ENCODE data around the gene AMN. TPM values are rescaled to one million over a fixed set of nuclear protein-coding genes. Genes with fewer than 3 reads are reported as not detected.

The AMN gene
- total and polyA plus RNA-seq, 9 donors: 0.10 to 4.6 (median 0.59) TPM; not detected in 1

DNA sequence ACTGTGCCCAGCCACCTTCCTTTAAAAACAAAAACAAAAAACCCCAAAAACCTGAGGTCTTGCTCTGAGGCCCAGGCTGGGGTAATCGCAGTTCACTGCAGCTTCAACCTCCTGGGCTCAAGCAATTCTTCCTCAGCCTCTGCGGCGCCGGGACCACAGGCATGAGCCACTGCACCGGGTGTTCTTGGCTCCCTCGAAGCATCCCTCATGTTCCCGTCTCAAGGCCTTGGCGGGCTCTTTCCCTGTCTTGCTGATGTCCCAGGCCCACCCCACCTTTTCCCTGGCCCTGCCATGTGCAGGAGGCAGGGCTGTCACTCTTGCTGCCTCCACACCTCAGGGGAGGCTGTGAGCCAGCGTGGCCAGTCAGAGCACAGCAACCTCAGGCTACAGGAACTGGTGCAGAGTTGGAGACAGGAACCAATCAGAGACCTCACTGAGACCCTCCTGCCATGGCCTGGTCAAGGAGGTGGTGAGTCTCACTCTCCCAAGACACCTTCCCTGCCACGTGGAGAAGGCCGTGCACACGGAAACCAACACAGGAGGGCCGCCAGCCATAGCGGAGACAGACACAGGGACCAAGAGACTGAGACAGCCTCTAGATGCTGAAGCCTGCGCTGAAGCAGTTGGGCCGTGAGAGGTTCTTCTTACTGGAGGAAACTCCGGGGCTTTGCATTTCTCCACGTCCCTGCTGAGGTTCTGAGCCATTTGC, 6.0 kb upstream of the AMN start:
- WGBS, 3 donors: 56 to 75% (median 59%) methylated on average over 18 of the region's 18 CpGs
- H3K9me3 ChIP-seq: no peaks in the 10 kb centered on the region
- intact Hi-C loops (cut with DNase I): loop anchor here in 2 of 4 donors (5.0 to 10.0 kb wide), 2 partner anchors 219 to 222 kb away; no protein-coding TSS in a partner anchor
- H3K4me3 ChIP-seq: no peak overlapping the region
- no peak overlapping the region for H3K27ac ChIP-seq
- no peaks in the 10 kb centered on the region for H3K36me3 ChIP-seq
- TF ChIP-seq EP300 (IDR thresholded peaks at IDR 0.05) (no peak), POLR2A (IDR thresholded peaks at IDR 0.05) (no peak)
- TF ChIP-seq, protein P1, sequence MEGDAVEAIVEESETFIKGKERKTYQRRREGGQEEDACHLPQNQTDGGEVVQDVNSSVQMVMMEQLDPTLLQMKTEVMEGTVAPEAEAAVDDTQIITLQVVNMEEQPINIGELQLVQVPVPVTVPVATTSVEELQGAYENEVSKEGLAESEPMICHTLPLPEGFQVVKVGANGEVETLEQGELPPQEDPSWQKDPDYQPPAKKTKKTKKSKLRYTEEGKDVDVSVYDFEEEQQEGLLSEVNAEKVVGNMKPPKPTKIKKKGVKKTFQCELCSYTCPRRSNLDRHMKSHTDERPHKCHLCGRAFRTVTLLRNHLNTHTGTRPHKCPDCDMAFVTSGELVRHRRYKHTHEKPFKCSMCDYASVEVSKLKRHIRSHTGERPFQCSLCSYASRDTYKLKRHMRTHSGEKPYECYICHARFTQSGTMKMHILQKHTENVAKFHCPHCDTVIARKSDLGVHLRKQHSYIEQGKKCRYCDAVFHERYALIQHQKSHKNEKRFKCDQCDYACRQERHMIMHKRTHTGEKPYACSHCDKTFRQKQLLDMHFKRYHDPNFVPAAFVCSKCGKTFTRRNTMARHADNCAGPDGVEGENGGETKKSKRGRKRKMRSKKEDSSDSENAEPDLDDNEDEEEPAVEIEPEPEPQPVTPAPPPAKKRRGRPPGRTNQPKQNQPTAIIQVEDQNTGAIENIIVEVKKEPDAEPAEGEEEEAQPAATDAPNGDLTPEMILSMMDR (IDR thresholded peaks at IDR 0.05): no peak
- H3K27me3 ChIP-seq: no peaks in the 10 kb centered on the region
- no peak for DNase-seq
- no peaks in the 10 kb centered on the region for H3K4me1 ChIP-seq (ENCODE audit: insufficient read depth)

DNA sequence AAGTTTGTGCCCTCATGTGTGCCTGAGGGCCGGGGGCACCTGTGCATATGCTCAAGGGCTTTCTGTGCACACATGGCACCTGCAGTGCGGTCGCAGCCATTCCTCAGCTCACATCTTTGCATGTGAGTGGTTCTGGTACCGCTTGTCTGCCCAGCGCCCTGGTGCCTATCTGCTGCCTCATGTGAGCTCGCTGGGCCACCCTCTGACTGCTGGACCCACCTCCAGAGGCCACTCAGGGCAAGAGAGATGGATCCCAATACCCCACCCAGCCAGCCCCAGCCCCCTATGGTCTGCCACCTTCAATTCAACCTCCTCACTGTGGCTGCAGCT, 5.4 kb upstream of the AMN start:
- Histone ChIP-seq H3K4me3 (no peak overlapping the region), H3K27me3 (no peaks in the 10 kb centered on the region), H3K9me3 (no peaks in the 10 kb centered on the region), H3K36me3 (no peaks in the 10 kb centered on the region), H3K27ac (no peak overlapping the region), H3K4me1 (ENCODE audit: insufficient read depth) (no peaks in the 10 kb centered on the region)
- WGBS, 3 donors: 90 to 97% (median 91%) methylated on average over 6 of the region's 6 CpGs
- no peak for DNase-seq
- intact Hi-C loops (cut with DNase I): loop anchor here in 2 of 4 donors (5.0 to 10.0 kb wide), 2 partner anchors 220 to 222 kb away; no protein-coding TSS in a partner anchor
- TF ChIP-seq EP300 (IDR thresholded peaks at IDR 0.05) (no peak), POLR2A (IDR thresholded peaks at IDR 0.05) (no peak)
- TF ChIP-seq, protein P1 (IDR thresholded peaks at IDR 0.05): no peak

DNA sequence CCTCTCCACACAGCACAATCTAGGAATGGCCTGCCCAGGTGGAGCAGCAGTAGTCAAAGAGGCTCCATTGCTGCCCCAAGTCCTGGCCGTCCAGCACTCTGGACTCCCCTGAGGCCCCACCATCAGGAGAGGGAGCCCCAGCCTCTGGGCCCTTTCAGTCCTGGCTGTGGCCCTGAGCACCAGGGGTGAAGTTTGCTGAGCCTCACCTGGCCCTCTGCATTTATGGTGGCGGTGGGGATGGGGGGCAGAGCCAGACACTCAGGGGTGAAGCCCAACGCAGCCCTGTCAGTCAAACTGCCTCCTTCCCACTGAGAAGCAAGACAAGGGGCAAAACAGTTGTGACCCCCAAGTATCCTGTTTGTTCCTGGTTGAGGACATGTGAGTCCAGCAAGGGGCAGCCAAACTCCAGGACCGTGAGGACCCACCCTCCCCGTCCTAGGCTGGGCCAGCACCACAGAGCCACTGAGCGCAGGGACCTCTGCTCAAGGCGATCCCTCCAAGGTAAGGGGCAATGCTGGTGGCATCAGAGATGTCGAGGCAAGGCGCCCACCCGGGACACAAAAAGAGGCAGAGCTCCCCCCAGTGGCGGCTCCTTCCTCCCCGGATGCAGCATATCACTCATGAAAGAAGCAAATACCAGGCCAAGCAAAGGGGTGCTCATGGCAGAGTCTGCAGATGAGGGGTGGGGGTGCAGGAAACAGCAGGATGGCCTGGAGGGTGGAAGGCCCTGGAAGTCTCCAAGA, 4.8 kb upstream of the AMN start:
- Histone ChIP-seq H3K36me3 (no peaks in the 10 kb centered on the region), H3K27ac (no peak overlapping the region), H3K4me1 (ENCODE audit: insufficient read depth) (no peaks in the 10 kb centered on the region), H3K9me3 (no peaks in the 10 kb centered on the region), H3K4me3 (no peak overlapping the region), H3K27me3 (no peaks in the 10 kb centered on the region)
- peak in 2 of 5 donors; percentile 52 to 73 for DNase-seq
- no peak for TF ChIP-seq POLR2A (IDR thresholded peaks at IDR 0.05)
- TF ChIP-seq EP300 (IDR thresholded peaks at IDR 0.05): no peak
- TF ChIP-seq, protein P1 (IDR thresholded peaks at IDR 0.05): peak in 1 of 3 donors; percentile 10
- intact Hi-C loops (cut with DNase I): loop anchor here in 2 of 4 donors (5.0 to 10.0 kb wide), 2 partner anchors 220 to 223 kb away; no protein-coding TSS in a partner anchor
- 32 to 34% (median 33%) methylated on average over 12 of the region's 12 CpGs for WGBS, 3 donors

DNA sequence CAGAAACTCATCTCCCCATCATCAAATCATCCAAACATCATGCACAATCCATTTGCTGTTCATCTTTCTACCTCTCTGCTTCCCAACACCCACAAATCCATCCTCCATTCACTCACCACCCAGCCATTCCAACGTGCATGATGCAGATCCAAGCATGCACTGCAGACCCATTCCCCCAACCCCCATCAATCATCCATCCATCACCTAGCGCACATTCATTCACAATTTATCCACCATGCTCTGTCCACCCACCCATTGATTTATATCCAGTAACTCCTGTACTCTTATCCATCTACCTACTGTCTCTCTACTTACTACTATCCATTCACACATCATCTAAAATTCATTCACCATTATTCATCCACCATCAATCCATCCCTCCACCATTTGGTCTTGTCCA, 4.0 kb upstream of the AMN start:
- 50 to 51% (median 50%) methylated on average over 2 of the region's 2 CpGs for WGBS, 3 donors
- DNase-seq: no peak

More for the DNA sequence above, 4.0 kb upstream of the AMN start:
- no peaks in the 10 kb centered on the region for H3K36me3 ChIP-seq
- peaks cover 3% of the 10 kb centered on the region for H3K4me1 ChIP-seq (ENCODE audit: insufficient read depth)
- H3K9me3 ChIP-seq: no peaks in the 10 kb centered on the region
- intact Hi-C loops (cut with DNase I): loop anchor here in 2 of 4 donors (5.0 to 10.0 kb wide), 2 partner anchors 221 to 224 kb away; no protein-coding TSS in a partner anchor
- TF ChIP-seq POLR2A (IDR thresholded peaks at IDR 0.05): no peak
- TF ChIP-seq, protein P1 (IDR thresholded peaks at IDR 0.05): no peak
- TF ChIP-seq EP300 (IDR thresholded peaks at IDR 0.05): no peak
- H3K4me3 ChIP-seq: no peak overlapping the region
- H3K27me3 ChIP-seq: no peaks in the 10 kb centered on the region
- no peak overlapping the region for H3K27ac ChIP-seq

All from ovary (tissue), 9 donors.